H4 (cell line): ENCODE measurements around the gene MED27. TPM values are rescaled to one million over a fixed set of nuclear protein-coding genes. Genes with fewer than 3 reads are reported as not detected.

Experiments
- DNase-seq: peaks from one replicate; pipeline ENCODE4 v3.0.0-alpha.2; 2015; ENCODE audit warnings: low spot score
- total RNA-seq: library from RNA; depleted of rRNA; stranded (reverse); fragments of >200 nt; shearing (Covaris generic); gene quantifications from 2 replicates; pipeline ENCODE4 v1.2.3, GENCODE V29; 2014

Gene MED27
- total RNA-seq, 1 experiment from 2014 or later: 40.5 TPM

GRCh38 chr9:131999692-132000551, 79.7 kb downstream of the MED27 start:
- peak; percentile 78 for DNase-seq

GRCh38 chr9:131997779-131998178, 81.9 kb downstream of the MED27 start:
- DNase-seq: no peak

GRCh38 chr9:131997076-131997475, 82.6 kb downstream of the MED27 start:
- no peak for DNase-seq

GRCh38 chr9:131995382-131995781, 84.3 kb downstream of the MED27 start:
- DNase-seq: no peak

GRCh38 chr9:131994364-131995125, 85.1 kb downstream of the MED27 start:
- no peak for DNase-seq

- DNase-seq: no peak
Measured at GRCh38 chr9:131992906-131993657, 86.6 kb downstream of the MED27 start.

- no peak for DNase-seq
Measured at GRCh38 chr9:131987232-131987631, 92.4 kb downstream of the MED27 start.

- DNase-seq: no peak
Measured at GRCh38 chr9:131986576-131986975, 93.1 kb downstream of the MED27 start.

GRCh38 chr9:131986089-131986488, 93.6 kb downstream of the MED27 start:
- DNase-seq: no peak

- no peak for DNase-seq
Measured at GRCh38 chr9:131984564-131984963, 95.1 kb downstream of the MED27 start.

- no peak for DNase-seq
Measured at GRCh38 chr9:131982671-131983239, 96.9 kb downstream of the MED27 start.

- no peak for DNase-seq
Measured at GRCh38 chr9:131982102-131982501, 97.6 kb downstream of the MED27 start.

GRCh38 chr9:131981116-131981776, 98.4 kb downstream of the MED27 start:
- DNase-seq: no peak

- no peak for DNase-seq
Measured at GRCh38 chr9:131980267-131981016, 99.2 kb downstream of the MED27 start.

- no peak for DNase-seq
Measured at GRCh38 chr9:131977109-131977838, 102.4 kb downstream of the MED27 start.

GRCh38 chr9:131976157-131977108, 103.2 kb downstream of the MED27 start:
- no peak for DNase-seq

GRCh38 chr9:131972889-131973288, 106.8 kb downstream of the MED27 start:
- no peak for DNase-seq

GRCh38 chr9:131971482-131972074, 108.1 kb downstream of the MED27 start:
- no peak for DNase-seq
